ENCODE measurements around the gene SCAMP2.

DNA sequence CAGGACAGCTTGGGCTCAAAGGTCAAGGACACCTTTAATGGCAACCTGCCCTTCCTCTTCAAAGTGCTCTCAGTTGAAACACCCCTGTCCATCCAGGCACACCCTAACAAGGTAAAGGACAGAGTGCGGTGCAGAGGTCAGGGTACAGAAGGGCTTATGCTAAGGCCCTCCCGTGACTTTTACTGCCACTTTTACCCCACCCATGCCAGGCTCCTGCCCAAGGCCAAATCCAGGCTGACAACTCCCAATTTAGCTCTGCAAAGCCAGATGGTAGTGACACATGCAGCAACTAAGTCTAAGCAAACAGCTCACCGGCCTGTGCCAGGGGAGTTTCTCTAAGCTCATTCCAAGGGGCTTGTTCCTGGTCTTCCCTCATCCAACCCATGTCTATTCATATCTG is 18.3 kb upstream of the SCAMP2 start:
- TF ChIP-seq, protein P1, sequence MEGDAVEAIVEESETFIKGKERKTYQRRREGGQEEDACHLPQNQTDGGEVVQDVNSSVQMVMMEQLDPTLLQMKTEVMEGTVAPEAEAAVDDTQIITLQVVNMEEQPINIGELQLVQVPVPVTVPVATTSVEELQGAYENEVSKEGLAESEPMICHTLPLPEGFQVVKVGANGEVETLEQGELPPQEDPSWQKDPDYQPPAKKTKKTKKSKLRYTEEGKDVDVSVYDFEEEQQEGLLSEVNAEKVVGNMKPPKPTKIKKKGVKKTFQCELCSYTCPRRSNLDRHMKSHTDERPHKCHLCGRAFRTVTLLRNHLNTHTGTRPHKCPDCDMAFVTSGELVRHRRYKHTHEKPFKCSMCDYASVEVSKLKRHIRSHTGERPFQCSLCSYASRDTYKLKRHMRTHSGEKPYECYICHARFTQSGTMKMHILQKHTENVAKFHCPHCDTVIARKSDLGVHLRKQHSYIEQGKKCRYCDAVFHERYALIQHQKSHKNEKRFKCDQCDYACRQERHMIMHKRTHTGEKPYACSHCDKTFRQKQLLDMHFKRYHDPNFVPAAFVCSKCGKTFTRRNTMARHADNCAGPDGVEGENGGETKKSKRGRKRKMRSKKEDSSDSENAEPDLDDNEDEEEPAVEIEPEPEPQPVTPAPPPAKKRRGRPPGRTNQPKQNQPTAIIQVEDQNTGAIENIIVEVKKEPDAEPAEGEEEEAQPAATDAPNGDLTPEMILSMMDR (conservative IDR thresholded peaks at IDR 0.05; ENCODE audit: low read depth in 2 of 2), result no peak
- TF ChIP-seq EZH2 (IDR thresholded peaks at IDR 0.05; ENCODE audit: low read depth, unreplicated experiment), result no peak
- no peak for TF ChIP-seq EZH2phosphoT487 (IDR thresholded peaks at IDR 0.05; ENCODE audit: unreplicated experiment)
- TF ChIP-seq POLR2AphosphoS5 (IDR thresholded peaks at IDR 0.05; ENCODE audit: low read depth), result no peak
- TF ChIP-seq, protein P2, sequence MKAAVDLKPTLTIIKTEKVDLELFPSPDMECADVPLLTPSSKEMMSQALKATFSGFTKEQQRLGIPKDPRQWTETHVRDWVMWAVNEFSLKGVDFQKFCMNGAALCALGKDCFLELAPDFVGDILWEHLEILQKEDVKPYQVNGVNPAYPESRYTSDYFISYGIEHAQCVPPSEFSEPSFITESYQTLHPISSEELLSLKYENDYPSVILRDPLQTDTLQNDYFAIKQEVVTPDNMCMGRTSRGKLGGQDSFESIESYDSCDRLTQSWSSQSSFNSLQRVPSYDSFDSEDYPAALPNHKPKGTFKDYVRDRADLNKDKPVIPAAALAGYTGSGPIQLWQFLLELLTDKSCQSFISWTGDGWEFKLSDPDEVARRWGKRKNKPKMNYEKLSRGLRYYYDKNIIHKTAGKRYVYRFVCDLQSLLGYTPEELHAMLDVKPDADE (IDR thresholded peaks at IDR 0.05), result no peak
- no peak for TF ChIP-seq NANOG (IDR thresholded peaks at IDR 0.05; ENCODE audit: borderline replicate concordance)
- no peak for TF ChIP-seq CREB1 (CRISPR knock-in tag; IDR thresholded peaks at IDR 0.05; ENCODE audit: low read depth)
- no peak for TF ChIP-seq ZNF114 (CRISPR knock-in tag; IDR thresholded peaks at IDR 0.05)
- TF ChIP-seq, protein P3, sequence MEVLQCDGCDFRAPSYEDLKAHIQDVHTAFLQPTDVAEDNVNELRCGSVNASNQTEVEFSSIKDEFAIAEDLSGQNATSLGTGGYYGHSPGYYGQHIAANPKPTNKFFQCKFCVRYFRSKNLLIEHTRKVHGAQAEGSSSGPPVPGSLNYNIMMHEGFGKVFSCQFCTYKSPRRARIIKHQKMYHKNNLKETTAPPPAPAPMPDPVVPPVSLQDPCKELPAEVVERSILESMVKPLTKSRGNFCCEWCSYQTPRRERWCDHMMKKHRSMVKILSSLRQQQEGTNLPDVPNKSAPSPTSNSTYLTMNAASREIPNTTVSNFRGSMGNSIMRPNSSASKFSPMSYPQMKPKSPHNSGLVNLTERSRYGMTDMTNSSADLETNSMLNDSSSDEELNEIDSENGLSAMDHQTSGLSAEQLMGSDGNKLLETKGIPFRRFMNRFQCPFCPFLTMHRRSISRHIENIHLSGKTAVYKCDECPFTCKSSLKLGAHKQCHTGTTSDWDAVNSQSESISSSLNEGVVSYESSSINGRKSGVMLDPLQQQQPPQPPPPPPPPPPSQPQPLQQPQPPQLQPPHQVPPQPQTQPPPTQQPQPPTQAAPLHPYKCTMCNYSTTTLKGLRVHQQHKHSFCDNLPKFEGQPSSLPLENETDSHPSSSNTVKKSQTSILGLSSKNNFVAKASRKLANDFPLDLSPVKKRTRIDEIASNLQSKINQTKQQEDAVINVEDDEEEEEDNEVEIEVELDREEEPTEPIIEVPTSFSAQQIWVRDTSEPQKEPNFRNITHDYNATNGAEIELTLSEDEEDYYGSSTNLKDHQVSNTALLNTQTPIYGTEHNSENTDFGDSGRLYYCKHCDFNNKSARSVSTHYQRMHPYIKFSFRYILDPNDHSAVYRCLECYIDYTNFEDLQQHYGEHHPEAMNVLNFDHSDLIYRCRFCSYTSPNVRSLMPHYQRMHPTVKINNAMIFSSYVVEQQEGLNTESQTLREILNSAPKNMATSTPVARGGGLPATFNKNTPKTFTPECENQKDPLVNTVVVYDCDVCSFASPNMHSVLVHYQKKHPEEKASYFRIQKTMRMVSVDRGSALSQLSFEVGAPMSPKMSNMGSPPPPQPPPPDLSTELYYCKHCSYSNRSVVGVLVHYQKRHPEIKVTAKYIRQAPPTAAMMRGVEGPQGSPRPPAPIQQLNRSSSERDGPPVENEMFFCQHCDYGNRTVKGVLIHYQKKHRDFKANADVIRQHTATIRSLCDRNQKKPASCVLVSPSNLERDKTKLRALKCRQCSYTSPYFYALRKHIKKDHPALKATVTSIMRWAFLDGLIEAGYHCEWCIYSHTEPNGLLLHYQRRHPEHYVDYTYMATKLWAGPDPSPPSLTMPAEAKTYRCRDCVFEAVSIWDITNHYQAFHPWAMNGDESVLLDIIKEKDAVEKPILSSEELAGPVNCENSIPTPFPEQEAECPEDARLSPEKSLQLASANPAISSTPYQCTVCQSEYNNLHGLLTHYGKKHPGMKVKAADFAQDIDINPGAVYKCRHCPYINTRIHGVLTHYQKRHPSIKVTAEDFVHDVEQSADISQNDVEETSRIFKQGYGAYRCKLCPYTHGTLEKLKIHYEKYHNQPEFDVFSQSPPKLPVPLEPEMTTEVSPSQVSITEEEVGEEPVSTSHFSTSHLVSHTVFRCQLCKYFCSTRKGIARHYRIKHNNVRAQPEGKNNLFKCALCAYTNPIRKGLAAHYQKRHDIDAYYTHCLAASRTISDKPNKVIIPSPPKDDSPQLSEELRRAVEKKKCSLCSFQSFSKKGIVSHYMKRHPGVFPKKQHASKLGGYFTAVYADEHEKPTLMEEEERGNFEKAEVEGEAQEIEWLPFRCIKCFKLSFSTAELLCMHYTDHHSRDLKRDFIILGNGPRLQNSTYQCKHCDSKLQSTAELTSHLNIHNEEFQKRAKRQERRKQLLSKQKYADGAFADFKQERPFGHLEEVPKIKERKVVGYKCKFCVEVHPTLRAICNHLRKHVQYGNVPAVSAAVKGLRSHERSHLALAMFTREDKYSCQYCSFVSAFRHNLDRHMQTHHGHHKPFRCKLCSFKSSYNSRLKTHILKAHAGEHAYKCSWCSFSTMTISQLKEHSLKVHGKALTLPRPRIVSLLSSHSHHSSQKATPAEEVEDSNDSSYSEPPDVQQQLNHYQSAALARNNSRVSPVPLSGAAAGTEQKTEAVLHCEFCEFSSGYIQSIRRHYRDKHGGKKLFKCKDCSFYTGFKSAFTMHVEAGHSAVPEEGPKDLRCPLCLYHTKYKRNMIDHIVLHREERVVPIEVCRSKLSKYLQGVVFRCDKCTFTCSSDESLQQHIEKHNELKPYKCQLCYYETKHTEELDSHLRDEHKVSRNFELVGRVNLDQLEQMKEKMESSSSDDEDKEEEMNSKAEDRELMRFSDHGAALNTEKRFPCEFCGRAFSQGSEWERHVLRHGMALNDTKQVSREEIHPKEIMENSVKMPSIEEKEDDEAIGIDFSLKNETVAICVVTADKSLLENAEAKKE (CRISPR knock-in tag; IDR thresholded peaks at IDR 0.05), result no peak
- no peak for TF ChIP-seq JUNB (IDR thresholded peaks at IDR 0.05; ENCODE audit: unreplicated experiment)
- TF ChIP-seq, protein P4, sequence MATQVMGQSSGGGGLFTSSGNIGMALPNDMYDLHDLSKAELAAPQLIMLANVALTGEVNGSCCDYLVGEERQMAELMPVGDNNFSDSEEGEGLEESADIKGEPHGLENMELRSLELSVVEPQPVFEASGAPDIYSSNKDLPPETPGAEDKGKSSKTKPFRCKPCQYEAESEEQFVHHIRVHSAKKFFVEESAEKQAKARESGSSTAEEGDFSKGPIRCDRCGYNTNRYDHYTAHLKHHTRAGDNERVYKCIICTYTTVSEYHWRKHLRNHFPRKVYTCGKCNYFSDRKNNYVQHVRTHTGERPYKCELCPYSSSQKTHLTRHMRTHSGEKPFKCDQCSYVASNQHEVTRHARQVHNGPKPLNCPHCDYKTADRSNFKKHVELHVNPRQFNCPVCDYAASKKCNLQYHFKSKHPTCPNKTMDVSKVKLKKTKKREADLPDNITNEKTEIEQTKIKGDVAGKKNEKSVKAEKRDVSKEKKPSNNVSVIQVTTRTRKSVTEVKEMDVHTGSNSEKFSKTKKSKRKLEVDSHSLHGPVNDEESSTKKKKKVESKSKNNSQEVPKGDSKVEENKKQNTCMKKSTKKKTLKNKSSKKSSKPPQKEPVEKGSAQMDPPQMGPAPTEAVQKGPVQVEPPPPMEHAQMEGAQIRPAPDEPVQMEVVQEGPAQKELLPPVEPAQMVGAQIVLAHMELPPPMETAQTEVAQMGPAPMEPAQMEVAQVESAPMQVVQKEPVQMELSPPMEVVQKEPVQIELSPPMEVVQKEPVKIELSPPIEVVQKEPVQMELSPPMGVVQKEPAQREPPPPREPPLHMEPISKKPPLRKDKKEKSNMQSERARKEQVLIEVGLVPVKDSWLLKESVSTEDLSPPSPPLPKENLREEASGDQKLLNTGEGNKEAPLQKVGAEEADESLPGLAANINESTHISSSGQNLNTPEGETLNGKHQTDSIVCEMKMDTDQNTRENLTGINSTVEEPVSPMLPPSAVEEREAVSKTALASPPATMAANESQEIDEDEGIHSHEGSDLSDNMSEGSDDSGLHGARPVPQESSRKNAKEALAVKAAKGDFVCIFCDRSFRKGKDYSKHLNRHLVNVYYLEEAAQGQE (IDR thresholded peaks at IDR 0.05; ENCODE audit: unreplicated experiment), result no peak

Measured in GM23338 (cell line).